GM12878 (cell line): ENCODE measurements around the gene BRDT.

Experiments
- JUND ChIP-seq: IDR thresholded peaks from 2 replicates; pipeline ENCODE4 v1.6.1; 2012; ENCODE audit warnings: low read depth, mild to moderate bottlenecking, low read length, improper control_type of control experiment, moderate library complexity
- MTA2 ChIP-seq: fragments of 450-650 bp; IDR thresholded peaks from 2 replicates; pipeline ENCODE4 v1.6.1; 2016; ENCODE audit warnings: low read depth, mild to moderate bottlenecking, moderate library complexity
- ZZZ3 ChIP-seq: IDR thresholded peaks from 2 replicates; pipeline ENCODE4 v1.6.1; 2011; ENCODE audit warnings: low read depth; ENCODE audit not compliant: control insufficient read depth, insufficient read length
- TF ChIP-seq, protein P1 (sequence below), 3 experiments: IDR thresholded peaks in 2 of 3; conservative IDR thresholded peaks in 1 of 3; 2 replicates each; pipeline ENCODE4 v1.5.1; 2011; ENCODE audit warnings: low read depth in 3 of 3, low read length in 3 of 3, mild to moderate bottlenecking in 3 of 3, control low read depth in 2 of 3, moderate library complexity in 2 of 3, inconsistent platforms in 1 of 3, mixed read lengths in 1 of 3; ENCODE audit not compliant: control insufficient read depth in 2 of 3, insufficient read depth in 1 of 3; ENCODE audit errors: extremely low read depth in 1 of 3

DNA sequence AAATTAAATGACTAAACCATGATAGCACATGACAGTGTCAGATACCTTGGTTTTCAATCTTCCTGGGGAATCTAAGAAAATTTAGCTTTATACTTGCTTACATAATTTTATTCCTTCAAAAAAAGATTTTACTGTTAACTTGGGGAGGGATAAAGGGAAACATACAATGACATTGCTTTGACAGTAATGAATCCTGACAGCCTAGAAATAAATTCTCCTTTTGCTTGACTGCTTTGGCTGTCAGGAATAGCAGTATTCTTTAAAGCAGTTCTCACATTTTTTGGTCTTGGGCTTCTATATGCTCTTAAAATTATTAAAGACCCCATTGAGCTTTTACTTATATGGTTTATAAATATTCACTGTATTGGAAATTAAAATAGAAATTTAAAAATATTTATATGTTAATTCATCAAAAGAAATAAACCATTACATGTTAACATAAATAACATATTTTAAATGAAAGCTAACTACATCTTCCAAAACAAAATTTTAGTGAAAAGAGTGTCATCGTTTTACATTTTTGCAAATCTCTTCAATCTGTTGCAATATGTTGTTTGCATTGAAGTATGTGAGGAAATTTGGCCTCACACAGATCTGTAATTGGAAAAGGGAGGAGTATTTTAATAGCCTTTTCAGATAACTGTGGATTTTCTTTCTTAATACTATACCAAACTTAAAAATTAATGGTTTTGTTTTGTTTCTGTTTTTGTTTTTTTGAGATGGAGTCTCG is 96.7 kb downstream of the BRDT start:
- no peak for TF ChIP-seq JUND
- TF ChIP-seq, protein P1, sequence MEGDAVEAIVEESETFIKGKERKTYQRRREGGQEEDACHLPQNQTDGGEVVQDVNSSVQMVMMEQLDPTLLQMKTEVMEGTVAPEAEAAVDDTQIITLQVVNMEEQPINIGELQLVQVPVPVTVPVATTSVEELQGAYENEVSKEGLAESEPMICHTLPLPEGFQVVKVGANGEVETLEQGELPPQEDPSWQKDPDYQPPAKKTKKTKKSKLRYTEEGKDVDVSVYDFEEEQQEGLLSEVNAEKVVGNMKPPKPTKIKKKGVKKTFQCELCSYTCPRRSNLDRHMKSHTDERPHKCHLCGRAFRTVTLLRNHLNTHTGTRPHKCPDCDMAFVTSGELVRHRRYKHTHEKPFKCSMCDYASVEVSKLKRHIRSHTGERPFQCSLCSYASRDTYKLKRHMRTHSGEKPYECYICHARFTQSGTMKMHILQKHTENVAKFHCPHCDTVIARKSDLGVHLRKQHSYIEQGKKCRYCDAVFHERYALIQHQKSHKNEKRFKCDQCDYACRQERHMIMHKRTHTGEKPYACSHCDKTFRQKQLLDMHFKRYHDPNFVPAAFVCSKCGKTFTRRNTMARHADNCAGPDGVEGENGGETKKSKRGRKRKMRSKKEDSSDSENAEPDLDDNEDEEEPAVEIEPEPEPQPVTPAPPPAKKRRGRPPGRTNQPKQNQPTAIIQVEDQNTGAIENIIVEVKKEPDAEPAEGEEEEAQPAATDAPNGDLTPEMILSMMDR (IDR thresholded peaks at IDR 0.05 in 2 of 3, conservative IDR thresholded peaks at IDR 0.05 in 1 of 3; ENCODE audit: control insufficient read depth in 2 of 3, extremely low read depth in 1 of 3, insufficient read depth in 1 of 3, low read depth in 3 of 3, low read length in 3 of 3), result no peak
- TF ChIP-seq MTA2, result no peak
- no peak for TF ChIP-seq ZZZ3
